ENCODE results near the gene STK4.
A peak's percentile ranks its signal among the peaks of the same experiment; 100 is the strongest.

The STK4 gene

GRCh38 chr20:45067558-45067957 lies 101.2 kb downstream of the STK4 start:
- TF ChIP-seq CTCF (IDR thresholded peaks at IDR 0.05; ENCODE audit: borderline replicate concordance, insufficient read depth, low read depth, low read length), result no peak
- H3K4me3 ChIP-seq (ENCODE audit: low read depth, low read length), result no peak overlapping the region

GRCh38 chr20:45069261-45069660 lies 102.9 kb downstream of the STK4 start:
- H3K4me3 ChIP-seq (ENCODE audit: low read depth, low read length), result no peak overlapping the region
- TF ChIP-seq CTCF (IDR thresholded peaks at IDR 0.05; ENCODE audit: borderline replicate concordance, insufficient read depth, low read depth, low read length), result no peak

DNA sequence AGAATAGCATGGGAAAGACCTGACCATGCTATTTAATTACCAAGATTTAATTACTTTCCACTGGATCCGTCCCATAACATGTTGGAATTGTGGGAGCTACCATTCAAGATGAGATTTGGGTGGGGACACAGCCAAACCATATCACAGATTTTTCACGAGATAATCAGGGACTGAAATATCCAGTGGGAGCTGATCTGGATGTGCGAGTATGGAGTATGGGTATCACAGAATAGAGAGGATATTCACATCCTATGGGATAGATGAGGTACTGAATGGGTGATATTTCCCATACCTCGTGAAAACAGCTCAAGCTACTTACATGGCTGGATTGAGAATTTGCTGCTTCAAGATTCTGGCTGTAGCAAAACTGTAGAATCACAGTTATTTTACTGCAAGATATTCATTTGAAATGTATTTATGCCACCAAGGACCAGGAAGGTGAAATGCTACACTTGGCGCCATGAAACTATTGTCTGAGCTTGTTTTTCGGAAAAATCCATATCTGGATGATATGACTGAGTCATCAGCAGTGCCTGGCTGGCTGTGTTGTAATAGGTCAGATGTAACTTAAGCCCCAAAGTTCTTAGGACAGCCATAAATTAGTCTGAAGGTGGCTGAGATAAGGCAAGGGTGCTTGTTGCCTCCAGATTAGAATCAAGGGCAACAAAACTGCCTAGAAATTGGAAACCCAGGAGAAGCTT lies 104.8 kb downstream of the STK4 start:
- no peak for TF ChIP-seq CTCF (IDR thresholded peaks at IDR 0.05; ENCODE audit: borderline replicate concordance, insufficient read depth, low read depth, low read length)
- H3K4me3 ChIP-seq (ENCODE audit: low read depth, low read length), result no peak overlapping the region

- no peak overlapping the region for H3K4me3 ChIP-seq (ENCODE audit: low read depth, low read length)
- TF ChIP-seq CTCF (IDR thresholded peaks at IDR 0.05; ENCODE audit: borderline replicate concordance, insufficient read depth, low read depth, low read length), result no peak
Observed at GRCh38 chr20:45072066-45072465, 105.8 kb downstream of the STK4 start.

DNA sequence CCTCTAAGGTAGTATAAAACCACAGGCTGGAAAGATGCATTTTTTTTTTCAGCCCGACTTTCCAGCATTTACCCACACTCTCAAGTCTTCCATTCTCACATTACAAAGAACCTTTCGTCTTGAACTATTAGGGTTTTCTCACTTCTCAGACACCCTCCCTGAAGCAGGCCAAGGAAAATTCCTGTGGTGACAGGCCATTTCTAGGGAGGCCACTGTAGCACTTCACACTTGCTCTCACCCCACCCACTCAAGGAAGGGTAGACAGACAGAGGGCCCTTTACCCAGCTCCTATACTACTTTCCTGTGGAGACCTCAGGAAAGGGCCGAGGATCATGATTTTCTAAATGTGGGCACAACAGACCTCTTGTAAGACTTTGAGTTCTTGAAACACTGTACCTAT lies 106.9 kb downstream of the STK4 start:
- TF ChIP-seq CTCF (IDR thresholded peaks at IDR 0.05; ENCODE audit: borderline replicate concordance, insufficient read depth, low read depth, low read length), result no peak
- no peak overlapping the region for H3K4me3 ChIP-seq (ENCODE audit: low read depth, low read length)

GRCh38 chr20:45077559-45077958 lies 111.2 kb downstream of the STK4 start:
- H3K4me3 ChIP-seq (ENCODE audit: low read depth, low read length), result no peak overlapping the region
- TF ChIP-seq CTCF (IDR thresholded peaks at IDR 0.05; ENCODE audit: borderline replicate concordance, insufficient read depth, low read depth, low read length), result no peak

DNA sequence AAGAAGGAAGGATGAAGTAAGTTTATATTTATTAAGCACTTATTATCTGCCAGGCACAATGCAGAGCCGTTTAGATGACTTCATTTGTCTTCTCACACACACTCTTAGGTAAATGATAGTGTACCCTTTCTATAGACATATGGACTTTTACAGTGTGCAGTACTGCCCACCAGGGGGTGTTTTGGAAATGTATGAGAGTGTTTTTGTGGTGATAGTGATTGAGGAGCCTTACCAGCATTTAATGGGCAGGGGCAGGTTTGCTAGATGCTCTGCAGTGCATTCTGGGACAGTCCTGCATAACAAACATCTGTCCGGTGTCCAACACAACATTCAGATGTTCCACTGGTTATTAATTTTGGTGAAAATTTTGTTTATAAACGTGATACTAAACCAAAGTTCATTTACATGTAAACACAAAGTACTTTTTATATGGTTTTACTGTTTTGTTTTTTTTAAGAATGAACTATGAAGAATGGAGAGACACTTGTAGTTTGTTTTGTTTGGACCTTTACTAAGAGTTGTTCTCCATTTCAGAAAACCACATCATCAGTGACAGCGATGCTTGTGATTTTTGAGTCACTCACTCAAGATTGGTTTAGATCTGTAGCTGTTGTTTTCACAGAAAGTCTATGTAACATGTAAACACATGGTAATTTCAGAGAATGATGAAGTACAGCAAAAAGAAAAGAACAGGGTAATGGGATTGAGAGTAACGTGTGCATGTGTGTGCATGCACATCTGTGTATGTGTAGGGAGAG lies 114.7 kb downstream of the STK4 start:
- peak; percentile 27; the same call in 1 of the 2 replicates for TF ChIP-seq CTCF (IDR thresholded peaks at IDR 0.05; ENCODE audit: borderline replicate concordance, insufficient read depth, low read depth, low read length)
- H3K4me3 ChIP-seq (ENCODE audit: low read depth, low read length), result no peak overlapping the region
